Right hindlimb (tissue), 1 donor: ENCODE measurements around the gene TUG1.

Experiments
- DNase-seq: peaks from one replicate; pipeline ENCODE4 v3.0.0-alpha.2; 2018

The TUG1 gene

DNA sequence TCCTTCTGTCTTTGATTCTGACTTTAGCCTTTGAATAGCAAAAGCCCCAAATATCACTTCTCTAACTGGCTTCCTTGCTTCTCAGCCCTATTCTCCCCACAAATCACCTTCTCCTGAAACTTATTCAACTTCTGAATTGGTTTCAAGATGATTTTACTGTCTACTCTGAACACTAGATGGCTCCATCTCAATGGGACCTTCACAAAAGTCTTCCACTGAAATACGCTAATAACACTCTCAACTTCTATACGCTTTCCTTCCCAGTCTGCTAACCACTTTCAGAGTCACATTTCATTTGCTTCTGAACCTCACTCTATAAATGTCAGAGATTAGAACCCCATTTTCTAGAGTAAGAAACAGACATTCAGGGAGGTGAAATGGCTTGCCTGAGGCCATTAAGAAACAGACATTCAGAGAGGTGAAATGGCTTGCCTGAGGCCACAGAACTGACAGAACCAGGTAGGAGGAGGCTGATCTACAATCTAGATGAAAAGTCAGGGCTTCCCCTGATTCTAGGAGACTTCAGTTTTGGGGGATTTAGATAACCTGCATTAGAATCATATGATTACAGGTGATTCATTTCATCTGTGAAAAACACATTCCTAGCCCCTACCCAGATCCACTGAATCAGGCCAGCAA lies 21.1 kb upstream of the TUG1 start:
- DNase-seq, result no peak

DNA sequence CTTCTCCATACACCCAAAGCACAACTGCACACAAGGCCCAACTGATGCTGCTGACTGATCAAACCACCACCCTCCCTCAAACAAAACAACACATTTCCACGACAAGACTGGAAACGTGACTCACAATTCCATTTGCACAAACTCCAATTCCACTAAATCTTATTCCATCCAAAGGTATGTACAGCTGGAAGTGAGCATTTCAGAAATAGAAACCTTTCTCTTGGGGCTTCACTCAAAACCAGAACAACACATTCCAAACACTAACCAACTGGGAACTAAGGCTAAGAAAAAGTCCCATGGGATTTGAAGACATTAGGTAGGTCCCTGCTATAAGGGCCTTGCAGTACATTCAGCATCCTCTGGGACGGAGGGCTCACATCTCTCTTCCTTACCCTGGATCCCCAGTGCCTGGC lies 20.1 kb upstream of the TUG1 start:
- DNase-seq, result no peak

DNA sequence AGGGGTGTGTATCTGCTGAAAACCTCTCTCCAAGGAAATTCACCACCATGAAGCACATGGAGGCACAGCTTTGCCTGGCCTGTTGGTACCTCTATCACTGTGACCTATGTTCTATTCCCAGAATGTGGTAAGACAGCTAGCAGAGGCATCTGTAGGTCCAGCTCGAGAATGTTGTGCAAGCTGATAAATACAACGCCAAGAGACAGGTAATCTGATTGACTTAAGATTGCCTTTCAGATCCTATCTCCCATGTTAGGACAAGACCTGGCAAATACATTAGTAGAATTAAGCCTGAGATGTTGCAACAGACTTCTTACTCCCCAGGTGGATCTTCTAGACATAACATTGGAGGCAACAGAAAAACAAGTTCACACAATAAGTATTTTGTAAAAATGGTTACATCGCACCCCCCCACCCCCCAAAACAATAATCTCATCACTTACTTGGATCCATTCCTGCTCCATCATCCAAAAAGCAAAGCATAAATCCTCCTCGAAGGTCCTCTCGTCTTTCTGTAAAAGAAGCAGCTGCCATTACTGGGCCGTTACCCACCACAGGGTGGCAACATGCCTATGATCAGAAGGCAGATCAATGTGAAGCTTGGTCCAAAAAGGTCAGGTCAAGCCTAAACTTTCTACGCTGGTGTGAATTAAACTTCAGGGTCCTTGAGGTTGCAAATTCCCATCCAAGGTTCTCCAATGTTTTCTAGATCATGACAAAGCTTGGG lies 19.0 kb upstream of the TUG1 start:
- DNase-seq, result no peak

DNA sequence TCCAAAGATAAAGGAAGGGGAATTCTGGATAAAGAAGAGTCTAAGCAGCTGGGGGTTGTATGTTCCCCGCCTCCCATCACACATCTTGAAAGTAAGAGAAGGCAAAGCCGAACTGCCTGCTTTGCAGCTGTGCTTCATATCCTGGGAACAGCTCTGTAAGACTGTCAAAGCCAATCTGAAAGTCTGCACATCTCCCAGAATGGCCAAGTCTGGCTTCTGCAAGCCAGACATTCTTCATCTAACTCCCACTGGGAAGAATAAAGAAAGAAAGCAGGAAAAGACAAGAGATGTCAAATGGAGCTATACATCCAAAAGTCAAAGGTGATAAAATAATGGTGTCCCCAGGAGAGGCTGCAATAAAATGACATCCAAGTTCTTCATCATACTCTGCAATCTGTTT lies 15.9 kb upstream of the TUG1 start:
- no peak for DNase-seq

DNA sequence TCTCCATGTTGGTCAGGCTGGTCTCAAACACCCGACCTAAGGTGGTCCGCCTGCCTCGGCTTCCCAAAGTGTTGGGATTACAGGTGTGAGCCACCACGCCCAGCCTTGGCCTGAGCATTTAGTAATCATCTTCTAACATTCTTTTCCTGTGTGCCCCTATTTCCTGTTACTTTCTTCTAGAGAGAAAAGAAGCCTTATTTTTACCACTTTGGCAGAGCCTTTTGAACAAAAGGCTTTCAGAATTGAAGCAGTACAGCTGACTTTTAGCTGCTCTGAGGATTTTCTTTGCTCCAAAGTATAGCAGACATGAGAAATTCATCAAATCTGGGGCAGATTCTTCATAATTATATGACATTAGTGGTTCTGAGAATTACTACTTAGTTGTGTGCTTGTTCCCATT lies 13.9 kb upstream of the TUG1 start:
- no peak for DNase-seq

DNA sequence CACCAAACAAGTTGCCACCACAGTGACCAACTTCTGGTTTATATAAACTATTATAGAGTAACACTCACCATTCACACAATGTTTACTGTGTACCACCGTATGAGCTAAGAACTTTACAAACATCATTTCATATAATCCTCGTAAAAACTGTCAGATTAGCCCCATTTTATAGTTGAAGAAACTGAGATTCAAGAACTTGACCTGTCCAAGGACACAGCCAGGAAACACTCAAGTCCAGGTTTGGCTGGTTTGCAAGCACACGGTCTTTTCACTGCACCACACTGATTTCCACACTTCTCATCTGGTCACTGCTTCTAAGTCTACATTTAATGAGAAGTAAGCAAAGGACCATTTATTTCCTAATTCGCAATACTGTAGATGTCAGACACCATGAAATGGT lies 4.2 kb upstream of the TUG1 start:
- DNase-seq, result no peak

DNA sequence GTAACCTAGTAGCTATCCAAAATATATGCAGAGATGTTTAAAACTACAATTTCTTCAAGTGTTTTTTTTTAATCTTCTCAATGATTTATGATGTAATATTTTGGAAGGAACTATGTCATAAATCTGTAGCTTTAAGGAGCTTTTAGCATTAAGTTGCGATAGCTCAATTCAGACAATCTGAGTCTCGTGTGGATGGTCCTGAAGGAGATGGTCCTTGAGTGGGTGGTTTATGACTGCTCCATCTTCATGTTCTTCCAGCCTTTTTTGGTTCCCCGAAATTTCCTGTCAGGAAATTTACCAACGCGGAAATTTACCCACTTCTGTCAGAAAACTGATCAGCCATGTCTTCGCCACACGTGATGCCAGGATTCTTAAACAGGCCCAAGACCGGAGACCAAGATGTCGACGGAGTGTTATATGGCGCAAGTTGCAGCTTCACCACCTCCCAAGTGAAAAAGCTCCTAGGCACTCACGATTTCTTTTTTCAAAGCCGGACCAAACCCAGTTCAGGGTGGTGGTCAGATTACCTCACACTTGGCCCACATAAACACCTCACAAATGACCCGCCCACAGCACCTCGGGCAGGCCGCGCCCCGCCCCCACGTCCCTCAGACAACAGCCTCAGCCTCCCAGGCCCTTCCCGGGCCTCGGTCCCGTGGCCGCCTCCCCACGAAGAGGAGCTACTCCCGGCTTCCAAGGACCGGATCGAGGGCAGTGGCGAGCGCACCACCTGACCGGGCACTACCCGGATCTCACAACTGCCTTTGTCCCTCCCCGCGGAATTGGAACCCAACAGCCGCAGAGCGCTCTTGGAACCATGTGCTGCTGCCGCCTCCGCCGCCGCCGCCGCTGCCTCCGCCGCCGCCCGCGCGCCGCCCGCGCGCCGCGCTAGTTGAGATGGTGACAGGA lies 796 bp upstream of the TUG1 start, which contains the start of gene MORC2:
Gene MORC2, minus strand, starts transcription at position 760 of the 909 bp plus-strand sequence. CDS start 885 bp downstream, outside the sequence.
- no peak for DNase-seq

DNA sequence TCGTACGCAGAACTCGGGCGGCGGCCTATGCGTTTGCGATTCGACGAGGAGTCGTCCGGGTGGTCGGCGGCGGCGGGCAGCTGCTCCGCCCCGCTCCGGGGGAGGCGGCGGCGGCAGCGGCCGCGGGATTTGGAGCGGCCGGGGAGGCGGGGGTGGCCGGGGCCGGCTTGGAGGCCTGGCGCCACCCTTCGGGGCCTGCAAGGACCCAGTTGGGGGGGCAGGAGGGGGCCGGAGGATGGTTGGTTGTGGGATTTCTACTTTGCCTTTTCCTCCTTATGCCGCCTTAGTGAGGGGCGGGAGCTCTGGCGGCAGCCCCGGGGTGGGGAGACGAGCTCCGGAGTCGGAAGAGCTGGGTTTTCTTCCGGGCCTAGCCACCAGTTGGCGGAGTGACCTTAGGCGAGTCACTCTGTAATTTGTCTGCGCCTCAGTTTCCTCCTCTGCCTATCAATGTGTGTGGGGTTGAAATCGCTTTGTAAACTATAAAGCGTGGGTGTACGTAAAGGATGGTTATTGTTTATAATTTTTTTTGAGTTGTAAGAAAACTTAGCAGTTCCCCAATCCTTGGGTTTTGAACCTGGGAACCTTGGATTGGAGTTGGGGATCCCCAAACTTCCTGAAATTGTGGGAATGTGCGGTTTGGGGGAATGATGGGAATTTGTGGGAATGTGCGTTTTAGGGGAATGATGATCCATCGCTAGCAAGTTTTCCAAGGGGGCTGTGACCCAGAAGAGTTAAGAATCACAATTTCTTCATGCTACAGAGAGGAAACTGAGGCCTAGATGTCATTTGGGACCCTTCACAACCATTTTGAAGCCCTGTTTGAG lies 679 bp downstream of the TUG1 start:
- peak; percentile 61 for DNase-seq

DNA sequence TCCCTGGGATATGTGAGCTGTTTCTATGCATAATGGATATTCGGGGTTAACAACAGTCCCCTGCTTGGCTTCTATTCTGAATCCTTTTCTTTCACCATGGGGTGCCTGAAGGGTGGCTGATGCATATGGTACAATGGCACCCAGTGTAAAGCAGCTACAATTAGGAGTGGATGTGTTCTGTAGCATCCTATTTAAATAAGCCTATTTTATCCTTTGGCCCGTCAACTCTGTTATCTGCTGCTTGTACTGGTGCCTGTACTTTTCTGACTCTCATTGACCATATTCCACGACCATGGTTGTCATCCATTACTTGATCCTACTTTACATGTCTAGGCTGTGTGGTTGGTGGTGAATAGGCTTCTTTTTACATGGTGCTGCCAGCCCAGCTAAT lies 1.3 kb downstream of the TUG1 start:
- no peak for DNase-seq

DNA sequence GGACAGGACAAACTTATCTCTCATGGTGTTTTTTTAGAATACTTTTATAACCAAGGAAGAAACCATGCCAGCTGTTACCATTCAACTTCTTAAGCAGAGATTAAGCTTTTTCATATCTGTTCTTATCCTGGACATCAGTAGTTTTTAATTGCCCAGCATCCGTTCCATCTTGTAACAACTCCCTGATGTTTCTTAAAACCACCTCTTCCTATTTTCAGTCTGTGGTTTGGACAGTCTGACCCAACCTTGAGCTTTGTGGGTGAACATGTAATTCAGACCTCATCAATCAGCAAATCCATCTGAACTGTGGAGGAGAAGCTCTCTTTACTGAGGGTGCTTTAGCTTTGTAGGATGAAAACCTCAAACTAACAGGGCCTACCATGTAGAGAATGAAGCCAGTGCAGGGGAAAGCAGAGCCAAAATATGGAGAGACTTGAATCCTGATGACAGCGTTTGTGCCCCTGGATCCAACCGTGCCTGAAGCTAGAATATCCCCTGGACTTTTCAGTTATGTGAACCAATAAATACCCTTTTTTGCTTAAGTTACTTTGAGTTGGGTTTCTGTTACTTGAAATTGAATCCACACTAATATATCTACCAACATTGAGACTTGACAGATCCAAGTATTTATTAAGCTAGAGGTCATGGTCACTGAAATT lies 9.4 kb downstream of the TUG1 start:
- no peak for DNase-seq

DNA sequence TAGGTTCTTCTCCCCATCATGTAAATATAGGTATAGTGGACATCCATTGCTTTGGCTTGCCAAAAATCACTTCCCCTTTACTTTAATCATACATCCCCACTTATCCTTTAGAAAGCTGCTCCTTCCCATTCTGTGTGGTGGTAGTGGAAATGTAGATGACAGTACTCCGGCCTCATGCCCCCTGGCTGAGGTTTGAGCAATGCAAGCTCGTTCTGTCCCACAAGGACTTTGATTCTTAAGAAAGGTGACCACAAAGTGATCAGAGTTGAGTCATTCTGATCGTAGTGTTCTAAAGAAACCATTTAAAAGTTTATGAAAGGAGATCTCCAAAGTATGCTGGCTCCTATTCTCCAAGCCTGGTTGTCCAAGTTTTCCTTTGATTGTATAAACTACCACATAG lies 10.9 kb downstream of the TUG1 start:
- DNase-seq, result no peak

DNA sequence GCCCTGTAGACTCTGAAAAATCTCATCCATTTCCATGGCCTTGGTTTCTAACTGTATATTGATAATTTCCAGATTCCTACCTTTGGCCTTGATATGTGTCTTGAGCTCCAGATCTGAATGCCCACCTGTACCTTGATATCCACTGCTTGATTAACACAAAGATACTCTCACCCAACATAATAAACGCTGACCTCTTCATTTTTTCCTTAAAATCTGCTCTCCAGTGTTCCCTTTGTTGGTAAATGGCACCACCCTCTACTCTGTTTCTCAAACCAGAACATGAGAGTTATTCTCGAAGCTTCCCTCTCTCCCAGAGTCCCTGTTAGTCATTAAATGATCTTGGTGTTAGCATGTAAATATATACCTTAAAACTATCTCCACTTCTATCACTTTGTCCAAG lies 13.4 kb downstream of the TUG1 start:
- DNase-seq, result no peak

DNA sequence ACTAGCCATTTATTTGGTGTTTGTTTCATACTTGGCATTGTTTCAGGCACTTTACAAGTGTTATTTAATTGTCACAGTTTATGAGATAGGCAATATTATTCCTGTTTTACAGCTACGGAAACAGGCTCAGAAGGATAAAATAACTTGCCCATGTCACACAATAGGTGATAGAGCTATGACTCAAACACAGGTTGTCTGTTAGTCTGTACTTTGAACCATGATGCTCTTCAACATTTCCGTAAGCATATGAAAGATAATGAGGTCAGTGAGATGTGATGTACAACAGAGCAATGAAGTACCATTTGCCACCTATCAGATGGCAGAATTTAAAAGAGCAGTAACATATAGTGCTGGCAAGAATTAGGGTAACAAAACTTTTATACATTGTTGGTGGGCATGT lies 15.3 kb downstream of the TUG1 start:
- no peak for DNase-seq

DNA sequence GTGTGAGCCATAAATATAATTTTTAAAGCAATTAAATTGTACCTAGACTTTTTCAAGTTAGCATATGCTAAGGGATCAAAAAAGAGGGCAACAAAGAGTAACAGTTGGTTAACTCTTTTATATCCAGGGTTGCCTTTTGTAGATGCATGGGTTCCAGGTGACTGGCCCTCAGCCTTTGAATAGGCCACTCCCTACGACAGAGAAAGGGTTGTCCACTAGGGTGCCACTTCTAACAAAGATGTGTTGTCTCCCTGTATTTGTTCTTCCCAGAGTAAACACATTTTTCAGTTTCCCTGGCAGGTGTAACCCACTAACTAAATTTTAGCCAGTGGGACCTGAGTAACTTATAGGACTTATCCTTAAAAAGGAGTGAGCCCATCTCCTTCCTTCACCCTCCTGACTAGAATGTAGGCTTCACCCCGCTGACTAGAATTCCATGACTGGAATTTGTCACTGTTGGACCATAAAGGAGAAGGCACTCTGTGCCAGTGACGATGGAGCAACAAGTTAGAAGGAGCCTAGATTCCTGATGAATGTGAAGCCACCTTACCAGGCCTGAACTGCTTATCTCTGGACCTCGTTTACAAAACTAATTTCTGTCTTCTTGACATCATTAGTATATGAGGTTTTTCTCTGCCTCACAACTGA lies 16.6 kb downstream of the TUG1 start:
- DNase-seq, result no peak

DNA sequence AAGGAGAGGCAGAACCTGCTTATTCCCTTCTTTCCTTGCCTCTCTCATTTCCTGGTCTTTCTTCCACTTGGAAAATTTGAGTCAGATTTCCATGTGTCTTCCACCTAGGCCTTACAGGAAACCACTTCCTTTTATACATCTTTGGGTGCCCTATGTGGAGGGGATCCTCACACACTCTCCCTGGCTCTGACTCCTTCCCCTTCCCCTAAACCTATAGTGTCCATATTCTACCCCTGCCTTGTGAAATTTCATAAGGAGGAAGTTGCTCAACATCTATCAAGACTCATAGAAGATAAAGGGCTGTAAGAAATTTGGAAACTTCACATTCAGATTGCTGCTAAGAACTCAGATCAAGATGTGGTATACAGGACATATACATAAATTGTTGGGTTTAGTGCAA lies 20.4 kb downstream of the TUG1 start:
- no peak for DNase-seq

DNA sequence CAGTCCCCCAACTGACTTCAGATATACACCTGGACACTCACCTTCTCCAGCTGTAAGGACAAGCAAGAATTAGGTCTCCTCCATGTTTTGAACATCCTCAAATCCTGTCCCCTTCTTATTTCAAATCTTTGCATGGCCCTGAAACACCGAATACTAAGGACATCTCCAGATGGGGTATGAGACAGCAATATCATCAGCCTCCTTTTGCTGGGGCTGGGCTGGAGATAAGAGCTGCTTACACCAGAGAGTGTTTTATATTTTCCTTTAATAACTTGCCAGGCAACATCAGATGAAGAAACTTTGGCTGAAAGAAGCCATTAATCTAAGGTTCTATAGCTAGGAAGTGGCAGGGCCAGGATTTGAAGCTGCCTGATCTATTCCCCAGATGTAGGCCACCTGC lies 21.6 kb downstream of the TUG1 start:
- no peak for DNase-seq

DNA sequence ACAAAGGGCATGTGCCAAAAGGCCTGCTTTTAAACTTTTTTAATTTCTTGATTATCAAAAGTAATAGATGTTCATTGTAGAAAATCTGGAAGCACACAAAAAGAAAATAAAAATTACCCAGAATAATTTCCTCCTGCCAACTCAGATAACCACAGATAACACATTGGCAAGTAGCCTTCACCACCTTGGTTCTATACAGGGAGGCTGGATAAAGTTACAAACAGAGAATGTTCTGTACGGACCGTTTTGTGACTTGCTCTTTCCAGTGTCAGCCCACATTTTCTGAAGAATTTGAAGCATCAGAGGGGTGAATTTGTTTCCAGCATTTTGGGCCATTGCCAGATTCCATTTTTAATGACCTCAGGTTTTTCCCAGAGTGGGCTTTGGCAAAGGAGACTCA lies 23.5 kb downstream of the TUG1 start:
- no peak for DNase-seq

DNA sequence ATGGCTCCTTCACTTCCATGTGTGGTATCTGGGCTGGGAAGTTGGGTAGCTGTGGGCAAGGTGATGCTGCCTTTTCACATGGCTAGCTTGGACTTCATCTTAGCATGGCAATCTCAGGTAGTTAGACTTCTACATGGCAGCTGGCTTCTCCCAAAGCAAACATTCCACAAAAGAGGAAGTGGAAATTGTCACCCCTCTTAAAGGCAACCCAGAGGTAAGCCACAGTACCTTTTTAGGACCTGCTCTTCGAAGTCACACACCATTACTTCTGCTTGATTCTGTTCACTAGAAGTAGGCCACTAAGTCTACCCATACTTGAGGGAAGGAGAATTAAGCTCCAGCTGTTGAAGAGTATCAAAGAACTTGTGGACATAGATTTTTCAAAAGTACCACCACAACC lies 25.9 kb downstream of the TUG1 start:
- DNase-seq, result no peak

DNA sequence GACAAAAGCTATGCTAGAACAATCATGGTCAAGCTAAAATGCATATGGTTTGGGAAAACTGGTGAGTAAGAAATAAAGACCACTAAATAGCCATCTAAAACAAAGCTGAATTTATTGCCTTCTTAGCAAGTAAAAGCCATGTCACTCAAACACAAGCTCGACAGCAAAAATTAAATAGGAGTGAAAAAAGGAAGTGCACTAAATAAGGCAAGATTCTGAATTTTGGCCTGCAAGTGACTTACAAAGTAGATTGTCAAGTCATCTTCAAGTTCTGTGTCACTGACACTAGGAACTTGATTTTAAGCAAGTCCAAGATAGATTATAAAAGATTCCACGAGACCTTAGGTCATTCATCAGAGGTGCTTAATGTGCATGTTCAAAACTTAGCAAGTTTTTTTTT lies 27.4 kb downstream of the TUG1 start:
- no peak for DNase-seq

DNA sequence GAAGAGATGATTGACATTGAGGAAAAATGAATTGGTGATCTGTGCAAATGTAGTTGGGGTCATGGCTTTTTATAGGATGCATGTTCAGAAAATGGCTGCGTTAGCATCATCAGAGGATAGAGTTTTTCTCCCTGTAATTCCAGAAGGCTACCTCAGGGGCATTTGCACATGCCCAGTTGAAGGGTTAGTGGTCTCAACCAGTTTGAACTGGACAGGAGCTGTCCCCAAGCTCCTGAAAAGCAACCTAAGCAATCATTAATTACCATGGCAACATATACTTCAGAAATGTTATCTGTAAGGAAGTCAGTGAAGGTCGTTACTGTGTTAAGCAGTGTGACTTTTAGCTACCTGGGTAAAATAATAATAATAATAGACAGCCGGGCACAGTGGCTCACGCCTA lies 29.3 kb downstream of the TUG1 start:
- no peak for DNase-seq

DNA sequence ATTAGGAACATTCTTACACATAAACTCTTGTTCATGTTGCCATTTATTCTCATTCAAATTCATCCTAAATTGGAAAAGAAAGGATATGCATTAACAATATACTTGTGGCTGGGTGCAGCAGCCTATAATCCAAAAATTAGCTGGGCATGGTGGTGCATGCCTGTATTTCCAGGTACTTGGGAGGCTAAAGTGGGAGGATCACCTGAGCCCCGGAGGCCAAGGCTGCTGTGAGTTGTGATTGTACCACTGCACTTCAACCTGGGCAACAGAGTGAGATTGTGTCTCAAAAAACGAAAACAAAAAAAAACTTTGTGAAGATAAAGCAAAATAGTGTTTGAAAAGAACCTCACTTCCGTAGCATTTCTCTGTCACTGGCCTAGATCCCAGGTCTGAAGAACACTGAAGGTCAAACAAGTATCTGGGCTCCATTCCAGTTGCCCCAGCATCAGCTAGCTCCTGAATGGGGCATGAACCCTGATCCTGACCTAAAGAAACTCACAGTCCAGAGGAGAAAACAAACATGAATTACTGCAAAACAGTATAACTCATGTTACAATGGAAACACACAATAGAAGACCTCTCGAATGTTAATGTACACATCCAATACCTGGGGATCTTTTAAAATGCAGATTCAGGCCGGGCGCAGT lies 32.2 kb downstream of the TUG1 start:
- DNase-seq, result no peak
